Astrocyte of the spinal cord (primary cell): ENCODE measurements around the gene SCRN2.

Experiments used
- DNase-seq: peaks from one replicate; pipeline ENCODE4 v3.0.0; 2011; ENCODE audit warnings: low read depth, low spot score
- H3K4me3 ChIP-seq: 2 replicates; pipeline ENCODE4 v1.5.1; 2011; ENCODE audit warnings: low read depth, mild to moderate bottlenecking, low read length, moderate library complexity
- CTCF ChIP-seq: IDR thresholded peaks from 2 replicates; pipeline ENCODE4 v1.5.1; 2012; ENCODE audit warnings: low read depth, mild to moderate bottlenecking, low read length, inconsistent platforms
- in situ Hi-C: cut with HindIII; loops from 2 replicates; pipeline ENCODE4 v1.10.0; 2017; ENCODE audit warnings: low sequenced_read_pairs

SCRN2 gene

GRCh38 chr17:47872019-47872650 is 31.1 kb upstream of the SCRN2 start:
- no peak for DNase-seq
- no peak for TF ChIP-seq CTCF
- in situ Hi-C loops, result no loop called here
- no peak overlapping the region for H3K4me3 ChIP-seq

GRCh38 chr17:47871048-47871447 is 30.0 kb upstream of the SCRN2 start:
- in situ Hi-C loops, result no loop called here
- H3K4me3 ChIP-seq, result no peak overlapping the region
- DNase-seq, result no peak
- TF ChIP-seq CTCF, result no peak

GRCh38 chr17:47870056-47870455 is 29.0 kb upstream of the SCRN2 start:
- no peak overlapping the region for H3K4me3 ChIP-seq
- TF ChIP-seq CTCF, result no peak
- DNase-seq, result no peak
- in situ Hi-C loops, result no loop called here

- no peak overlapping the region for H3K4me3 ChIP-seq
Measured at GRCh38 chr17:47869114-47869513, 28.0 kb upstream of the SCRN2 start.

GRCh38 chr17:47867813-47868533 is 26.9 kb upstream of the SCRN2 start:
- in situ Hi-C loops, result no loop called here
- no peak overlapping the region for H3K4me3 ChIP-seq
- DNase-seq, result no peak
- no peak for TF ChIP-seq CTCF

More at GRCh38 chr17:47869114-47869513, 28.0 kb upstream of the SCRN2 start:
- DNase-seq, result no peak
- in situ Hi-C loops, result no loop called here
- no peak for TF ChIP-seq CTCF

- DNase-seq, result no peak
- H3K4me3 ChIP-seq, result no peak overlapping the region
- in situ Hi-C loops, result no loop called here
- TF ChIP-seq CTCF, result no peak
Measured at GRCh38 chr17:47866941-47867340, 25.9 kb upstream of the SCRN2 start.
